ENCODE data around the gene CDYL.

CDYL gene

DNA sequence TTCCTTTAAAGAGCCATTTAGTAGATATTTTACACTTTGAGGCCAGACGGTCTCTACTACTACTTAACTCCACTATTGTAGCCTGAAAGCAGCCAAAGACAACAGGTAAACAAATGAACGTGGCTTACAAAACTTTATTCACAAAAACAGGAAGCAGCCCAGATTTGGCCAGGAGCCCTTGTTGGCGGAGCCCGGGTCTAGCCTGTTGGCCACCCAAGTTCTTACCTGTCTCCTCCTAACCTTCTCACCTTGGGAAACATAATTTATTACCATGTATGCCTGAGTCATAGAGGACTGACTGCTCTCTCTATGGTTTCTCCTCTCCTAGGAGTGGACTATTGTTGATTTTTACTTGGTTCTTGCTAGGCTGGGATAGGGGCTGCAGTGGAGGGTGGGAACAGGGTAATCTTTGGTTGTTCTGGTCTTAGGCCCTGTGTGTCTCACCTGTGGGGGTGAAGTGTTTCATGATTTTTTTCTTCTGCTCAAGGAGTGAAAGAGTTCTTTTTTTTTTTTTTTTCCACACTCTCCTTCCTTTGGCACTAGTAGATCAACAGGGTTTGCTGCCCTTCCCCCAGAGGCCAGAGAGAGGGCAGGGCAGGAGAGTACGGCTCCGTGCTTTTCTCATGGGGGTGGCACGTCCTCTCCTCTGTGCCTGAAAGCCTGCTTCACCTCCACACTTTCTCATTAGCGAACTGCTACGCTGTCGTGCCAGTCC is 137.7 kb downstream of the CDYL start:
- FAIRE-seq (no peak), DNase-seq (ENCODE audit: insufficient read length, low spot score) (no peak)
- no peak for TF ChIP-seq POLR2A (IDR thresholded peaks at IDR 0.05; ENCODE audit: low read depth, low read length)

DNA sequence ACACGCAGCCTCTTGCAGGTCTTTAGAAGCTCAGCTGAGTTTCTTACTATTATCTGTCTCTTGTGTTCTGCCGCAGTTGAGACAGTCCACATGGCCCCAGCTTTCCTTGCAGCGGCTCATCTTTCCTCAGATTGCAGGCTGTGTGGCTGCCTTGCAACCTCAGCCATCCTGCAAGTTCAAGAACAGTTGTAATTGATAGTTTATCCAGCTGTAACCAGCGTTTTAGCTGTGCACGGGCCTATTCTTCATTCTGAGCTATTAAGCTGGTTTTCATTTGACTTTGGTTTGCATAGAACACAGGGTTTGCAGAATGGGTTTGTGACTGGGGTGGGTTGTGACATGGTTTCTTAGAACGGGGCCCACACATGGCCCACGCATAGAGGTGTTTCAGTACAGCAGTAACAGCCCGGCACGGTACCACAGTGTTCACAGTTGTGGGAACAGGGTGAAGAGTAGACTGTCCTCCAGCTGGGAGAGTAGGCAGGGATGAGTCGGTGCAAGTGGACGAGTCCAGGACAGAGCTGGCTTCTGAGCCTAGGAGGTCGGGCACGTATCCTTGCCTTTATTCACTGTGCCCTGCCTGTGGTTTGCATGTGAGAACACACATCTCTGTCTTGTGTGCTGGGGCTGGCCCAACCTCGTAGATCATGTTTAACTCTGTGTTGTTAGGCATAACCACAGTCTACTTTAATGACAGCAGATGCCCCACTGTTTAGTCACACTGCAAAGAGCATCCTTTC is 138.4 kb downstream of the CDYL start:
- no peak for TF ChIP-seq POLR2A (IDR thresholded peaks at IDR 0.05; ENCODE audit: low read depth, low read length)
- no peak for DNase-seq (ENCODE audit: insufficient read length, low spot score)
- FAIRE-seq: no peak

DNA sequence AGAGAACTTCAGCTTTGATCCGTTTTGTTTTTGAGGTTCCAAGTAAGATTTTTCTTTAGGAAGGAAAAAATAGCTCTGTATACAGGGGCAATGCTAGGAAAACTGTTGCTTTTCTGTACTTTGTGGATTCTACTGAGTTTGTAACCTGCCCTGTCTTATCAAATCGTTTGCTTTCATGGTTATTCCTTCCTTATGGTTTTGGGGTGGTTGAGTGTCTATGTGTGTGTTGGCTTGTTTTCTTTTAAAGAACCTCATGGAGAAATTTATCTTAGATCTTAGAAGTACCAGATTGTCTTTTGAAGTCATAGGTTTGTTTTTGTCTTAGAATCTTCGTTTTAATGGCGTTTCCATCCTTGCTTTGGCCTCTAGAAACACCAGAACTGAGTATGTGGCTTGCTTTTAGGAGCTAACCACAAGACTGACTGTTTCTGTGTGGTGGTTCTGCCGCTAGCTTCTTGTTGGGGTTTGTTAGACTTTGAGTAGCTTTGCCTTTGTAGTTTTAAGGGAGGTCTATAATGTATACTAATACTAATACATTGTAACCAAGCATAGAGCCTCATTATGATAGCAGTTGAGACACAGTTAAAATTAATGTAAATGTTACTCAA is 140.9 kb downstream of the CDYL start:
- FAIRE-seq (no peak), DNase-seq (ENCODE audit: insufficient read length, low spot score) (no peak)
- no peak for TF ChIP-seq POLR2A (IDR thresholded peaks at IDR 0.05; ENCODE audit: low read depth, low read length)

DNA sequence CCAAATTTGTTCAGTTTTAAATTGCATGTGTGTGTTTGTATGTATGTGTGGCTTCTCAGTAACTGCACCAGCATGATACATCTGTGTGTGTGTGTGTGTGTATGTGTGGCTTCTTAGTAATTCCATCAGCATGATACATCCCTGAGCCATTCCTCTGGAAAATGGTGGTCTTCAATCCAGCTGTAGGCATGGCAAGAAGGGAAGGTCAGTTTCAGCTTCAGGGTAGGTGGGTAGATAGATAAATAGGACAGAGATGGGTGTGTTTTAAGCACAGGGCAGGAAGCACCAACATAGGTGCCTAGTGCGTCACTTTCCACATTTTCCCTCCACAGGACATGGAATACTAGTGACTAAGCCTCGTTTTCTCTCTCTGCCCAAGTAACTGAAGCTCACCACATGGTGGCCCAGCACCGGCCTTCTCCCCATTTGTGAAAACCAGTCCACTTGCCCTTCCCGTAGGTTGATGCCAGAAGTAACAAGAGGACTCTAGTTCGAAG is 144.8 kb downstream of the CDYL start:
- FAIRE-seq: peak; percentile 41
- peak; percentile 19 for DNase-seq (ENCODE audit: insufficient read length, low spot score)
- no peak for TF ChIP-seq POLR2A (IDR thresholded peaks at IDR 0.05; ENCODE audit: low read depth, low read length)

DNA sequence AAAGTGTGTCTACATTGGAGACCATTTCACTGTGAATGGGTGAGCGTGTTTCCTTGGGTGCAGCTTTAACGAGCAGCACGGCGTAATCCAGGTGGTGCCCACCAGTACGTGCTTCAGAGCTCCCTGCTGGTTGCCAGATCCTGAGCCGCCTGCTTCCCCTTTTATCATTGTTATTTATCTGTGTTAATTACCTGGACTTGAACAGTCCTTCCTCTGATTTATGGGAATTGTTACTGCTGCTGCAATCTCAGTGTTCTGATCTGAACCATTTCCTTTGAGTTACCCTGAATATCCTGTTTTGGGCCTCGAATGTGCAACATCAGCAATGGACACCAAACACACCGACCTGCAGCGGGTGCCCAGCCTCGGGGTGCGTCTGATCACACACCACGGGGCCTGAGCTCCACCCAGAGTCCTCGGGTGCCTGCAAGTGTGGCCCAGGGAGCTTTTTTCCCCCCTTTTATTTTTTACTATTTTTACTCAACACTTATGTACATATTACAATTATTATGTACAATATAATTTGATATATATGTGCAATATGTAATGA is 146.4 kb downstream of the CDYL start:
- FAIRE-seq (no peak), DNase-seq (ENCODE audit: insufficient read length, low spot score) (no peak)
- no peak for TF ChIP-seq POLR2A (IDR thresholded peaks at IDR 0.05; ENCODE audit: low read depth, low read length)

DNA sequence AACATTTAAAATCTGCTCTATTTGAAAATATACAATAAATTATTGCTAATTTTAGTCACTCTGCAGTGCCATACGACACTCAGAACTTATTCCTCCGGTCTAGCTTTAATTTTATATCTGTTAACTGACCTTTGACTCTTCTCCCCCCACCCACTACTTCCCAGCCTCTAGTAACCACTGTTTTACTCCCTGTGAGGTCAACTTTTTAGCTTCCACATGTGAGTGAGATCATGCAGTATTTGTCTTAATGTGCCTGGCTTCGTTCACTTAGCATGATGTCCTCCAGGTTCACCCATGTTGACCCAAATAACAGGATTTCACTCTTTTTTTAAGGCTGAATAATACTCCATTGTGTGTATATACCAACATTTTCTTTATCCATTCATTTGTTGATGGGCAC is 146.9 kb downstream of the CDYL start:
- FAIRE-seq: no peak
- DNase-seq (ENCODE audit: insufficient read length, low spot score): no peak
- no peak for TF ChIP-seq POLR2A (IDR thresholded peaks at IDR 0.05; ENCODE audit: low read depth, low read length)

DNA sequence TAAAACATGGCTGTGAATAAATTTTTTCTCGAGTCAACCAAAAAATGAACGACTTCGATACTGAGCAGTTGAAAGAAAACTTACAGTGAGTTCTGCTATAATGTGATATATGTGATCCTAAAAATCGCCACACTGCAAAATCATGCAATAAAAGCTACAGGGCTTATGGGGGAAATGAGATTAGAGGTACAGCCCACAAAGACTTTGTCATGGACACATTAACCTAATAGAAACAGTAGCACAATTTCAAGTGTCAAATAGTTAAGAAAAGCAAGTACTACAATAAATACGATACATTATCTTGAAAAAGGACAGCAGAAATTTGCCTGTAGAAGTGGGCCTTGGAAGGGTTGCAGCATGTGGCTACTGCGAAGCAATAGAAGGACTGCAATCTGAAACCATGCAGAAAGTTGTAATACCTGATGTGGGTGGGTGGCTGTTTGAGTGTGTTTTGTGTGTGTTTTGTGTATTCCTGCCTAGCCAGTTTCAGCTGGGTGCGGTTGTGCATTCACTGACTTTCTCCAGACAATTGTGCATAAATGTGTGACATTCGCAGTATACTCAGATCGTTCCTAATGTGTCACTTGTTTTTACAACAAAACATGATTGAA is 148.6 kb downstream of the CDYL start:
- no peak for FAIRE-seq
- DNase-seq (ENCODE audit: insufficient read length, low spot score): no peak
- TF ChIP-seq POLR2A (IDR thresholded peaks at IDR 0.05; ENCODE audit: low read depth, low read length): no peak

DNA sequence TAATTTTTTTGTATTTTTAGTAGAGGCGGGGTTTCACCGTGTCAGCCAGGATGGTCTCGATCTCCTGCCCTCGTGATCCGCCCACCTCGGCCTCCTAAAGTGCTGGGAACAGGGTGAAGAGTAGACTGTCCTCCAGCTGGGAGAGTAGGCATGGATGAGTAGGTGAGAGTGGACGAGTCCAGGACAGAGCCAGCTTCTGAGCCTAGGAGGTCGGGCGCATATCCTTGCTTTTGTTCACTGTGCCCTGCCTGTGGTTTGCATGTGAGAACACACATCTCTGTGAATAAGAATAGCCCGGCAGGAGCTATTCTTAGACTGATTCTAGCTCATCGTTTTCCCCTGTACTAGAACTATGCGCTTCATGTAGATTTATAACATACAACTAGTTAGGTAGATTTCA is 149.4 kb downstream of the CDYL start:
- no peak for TF ChIP-seq POLR2A (IDR thresholded peaks at IDR 0.05; ENCODE audit: low read depth, low read length)
- FAIRE-seq (no peak), DNase-seq (ENCODE audit: insufficient read length, low spot score) (no peak)

DNA sequence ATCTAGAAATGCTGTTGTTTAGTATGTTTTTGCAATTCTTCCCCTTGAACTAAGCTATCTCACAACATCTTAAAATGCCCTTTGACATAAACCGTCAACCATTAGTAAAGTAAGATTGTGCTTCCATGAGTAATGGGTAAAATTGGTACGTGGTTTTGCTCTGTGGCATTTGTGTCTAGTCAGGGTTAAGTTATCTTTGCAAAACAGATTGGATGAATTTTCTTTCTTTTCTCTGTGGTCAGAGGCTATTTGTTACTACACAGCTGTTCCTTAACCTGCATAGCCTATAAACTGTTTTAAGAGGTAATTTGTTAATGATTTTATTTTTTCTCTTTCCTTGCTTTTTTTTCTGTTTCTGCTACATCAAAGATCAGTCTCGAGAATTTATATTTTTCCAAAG is 152.2 kb downstream of the CDYL start:
- no peak for TF ChIP-seq POLR2A (IDR thresholded peaks at IDR 0.05; ENCODE audit: low read depth, low read length)
- peak; percentile 85 for FAIRE-seq
- DNase-seq (ENCODE audit: insufficient read length, low spot score): no peak

DNA sequence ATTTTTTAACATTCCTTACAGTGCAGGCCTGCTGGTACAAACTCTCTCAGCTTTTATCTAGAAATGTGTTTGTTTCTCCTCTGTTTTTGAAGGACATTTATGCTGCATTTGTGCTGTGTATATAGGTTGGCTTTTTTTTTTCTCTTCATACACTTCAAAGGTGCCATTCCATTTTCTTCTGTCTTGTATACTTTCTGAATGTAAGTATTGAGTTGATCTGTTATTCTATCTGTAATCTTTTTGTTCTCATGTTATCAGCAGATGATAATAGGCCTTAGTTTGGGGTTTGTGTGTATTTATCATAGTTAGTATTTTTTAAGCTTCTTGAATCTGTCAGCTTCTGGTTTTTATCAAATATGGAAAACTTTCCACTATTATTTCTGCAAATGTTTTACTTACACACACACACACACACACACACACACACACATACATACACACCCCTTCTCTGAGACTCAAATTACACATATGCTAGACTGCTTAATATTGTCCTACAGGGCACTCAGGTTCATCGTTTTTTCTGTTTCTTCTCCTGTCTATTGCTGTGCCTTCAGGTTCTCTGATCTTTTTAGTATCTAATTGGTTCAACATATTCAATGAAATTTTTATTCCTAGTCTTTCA is 153.0 kb downstream of the CDYL start:
- DNase-seq (ENCODE audit: insufficient read length, low spot score): no peak
- TF ChIP-seq POLR2A (IDR thresholded peaks at IDR 0.05; ENCODE audit: low read depth, low read length): no peak
- FAIRE-seq: no peak

DNA sequence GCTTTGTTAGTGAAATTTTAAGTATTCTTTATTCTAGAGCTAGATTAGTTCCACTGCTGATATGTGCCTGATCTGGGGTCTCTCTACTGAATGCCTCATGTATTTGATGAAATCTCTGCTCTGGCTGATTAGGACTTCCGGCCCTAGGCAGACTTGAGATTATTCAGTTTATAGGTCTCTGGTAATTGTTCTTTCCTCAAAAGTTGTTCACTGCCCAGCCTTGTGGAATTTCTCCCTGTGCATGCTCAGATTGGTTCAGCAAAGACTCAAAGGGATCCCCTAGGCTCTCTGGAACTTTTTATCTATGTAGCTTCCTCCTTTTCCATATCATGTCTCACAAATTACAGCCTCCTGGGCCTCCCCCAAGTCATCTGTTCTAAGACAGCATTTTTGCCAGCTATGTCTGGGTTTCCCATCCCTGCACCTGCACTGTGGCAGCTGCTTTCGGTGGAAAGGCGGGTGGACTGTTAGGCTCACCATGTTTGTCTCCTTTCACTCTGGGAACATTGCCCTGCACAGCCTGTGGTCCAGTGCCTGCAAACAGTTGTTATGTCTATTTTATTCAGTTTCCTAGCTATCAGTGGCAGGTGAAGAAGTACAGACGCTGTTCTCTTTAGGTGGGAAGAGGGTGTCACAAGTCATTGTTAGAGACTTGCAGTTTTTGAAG is 154.0 kb downstream of the CDYL start:
- FAIRE-seq: no peak
- no peak for DNase-seq (ENCODE audit: insufficient read length, low spot score)
- no peak for TF ChIP-seq POLR2A (IDR thresholded peaks at IDR 0.05; ENCODE audit: low read depth, low read length)

DNA sequence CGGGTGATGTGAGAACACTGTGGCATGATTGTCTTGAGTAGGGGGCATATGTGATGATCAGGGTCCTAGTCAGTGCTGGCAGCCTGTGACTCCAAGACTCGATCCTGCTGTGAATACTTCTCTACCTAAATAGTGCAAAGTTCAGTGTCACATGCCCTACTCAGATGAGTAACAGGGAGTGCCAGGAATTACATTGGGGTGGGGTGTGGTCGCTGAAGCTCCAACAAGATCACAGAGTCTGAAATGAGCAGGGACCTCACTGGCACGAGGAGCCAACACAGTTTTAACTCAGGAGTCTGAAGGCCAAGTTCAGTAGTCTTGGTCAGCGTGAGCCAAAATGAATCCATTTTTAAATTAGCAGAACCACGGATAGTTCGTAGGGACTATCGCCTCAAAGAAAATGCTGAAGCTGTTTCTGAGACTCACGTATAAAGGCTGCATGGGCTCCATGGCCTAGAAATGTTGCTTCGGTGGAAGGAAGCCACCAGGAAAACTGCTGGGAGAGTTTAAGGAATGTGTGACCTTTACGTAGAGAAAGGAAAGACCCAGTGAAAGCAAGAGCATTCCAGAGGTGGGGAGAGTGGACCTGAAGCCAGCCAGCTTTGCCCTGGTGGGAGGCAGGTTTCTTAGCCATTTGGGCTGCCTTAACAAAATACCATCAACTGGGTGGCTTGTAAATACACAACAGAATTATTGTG is 155.5 kb downstream of the CDYL start:
- no peak for TF ChIP-seq POLR2A (IDR thresholded peaks at IDR 0.05; ENCODE audit: low read depth, low read length)
- DNase-seq (ENCODE audit: insufficient read length, low spot score) (peak; percentile 10), FAIRE-seq (peak; percentile 61)
